Endothelial cell of umbilical vein (primary cell): Measurements from ENCODE around the gene SYMPK. TPM values are rescaled to one million over a fixed set of nuclear protein-coding genes. Genes with fewer than 3 reads are reported as not detected.

Experiments
- BruUV-seq: library from RNA; stranded (reverse); fragments of 400-500 nt; replicated peaks from 2 replicates; lab custom pipeline; 2021; lab: Mats Ljungman, UMichigan
- CTCF ChIA-PET: fragments of 300-600, 350-600 bp; sonication (Branson Sonifier 250); formaldehyde crosslinking; loops from one replicate; lab custom pipeline; 2021; ENCODE audit warnings: antibody characterized with exemption, inconsistent platforms; lab: Charles Lee
- POLR2A ChIA-PET: fragments of 300-600, 350-600 bp; sonication (Branson Sonifier 250); formaldehyde crosslinking; loops from one replicate; lab custom pipeline; 2021; ENCODE audit warnings: antibody characterized with exemption, inconsistent platforms; lab: Charles Lee
- DNase-seq: peaks from one replicate; pipeline ENCODE4 v3.0.0-alpha.2; 2011; ENCODE audit warnings: low read depth, low spot score
- FAIRE-seq: peaks from 2 replicates; lab custom pipeline; 2011; peaks lifted over from hg19 to GRCh38; lab: Jason Lieb, UNC
- H2AFZ ChIP-seq: 2 replicates; pipeline ENCODE4 v1.6.0; 2012; ENCODE audit warnings: low read depth, low read length, control low read depth, inconsistent platforms
- H3K27ac ChIP-seq: 2 replicates; pipeline ENCODE4 v1.5.1; 2011; ENCODE audit warnings: low read depth, mild to moderate bottlenecking, control low read depth, low read length, moderate library complexity; ENCODE audit not compliant: insufficient read depth
- H3K27me3 ChIP-seq, 2 experiments: 2 replicates each; pipeline versions ENCODE4 v1.6.0 to v1.6.1; 2011; ENCODE audit warnings: low read length in 2 of 2, mixed read lengths in 1 of 2; ENCODE audit not compliant: control insufficient read depth in 2 of 2, insufficient read depth in 2 of 2
- H3K36me3 ChIP-seq, 2 experiments: 2 replicates in 1 of 2; 3 replicates in 1 of 2; pipeline ENCODE4 v1.5.1; 2011; ENCODE audit warnings: low read length in 2 of 2, mild to moderate bottlenecking in 1 of 2, moderate library complexity in 1 of 2; ENCODE audit not compliant: control insufficient read depth in 2 of 2, insufficient read depth in 2 of 2; ENCODE audit errors: extremely low read depth in 1 of 2
- H3K4me1 ChIP-seq: 3 replicates; pipeline ENCODE4 v1.5.1; 2011; ENCODE audit warnings: mild to moderate bottlenecking, low read length; ENCODE audit not compliant: control insufficient read depth, insufficient read depth; ENCODE audit errors: extremely low read depth
- H3K4me2 ChIP-seq: 2 replicates; pipeline ENCODE4 v1.6.1; 2011; ENCODE audit warnings: low read length, control low read depth, mixed read lengths; ENCODE audit not compliant: insufficient read depth
- H3K4me3 ChIP-seq, 3 experiments: fragments of 200-600 bp in 1 of 3; sonication (generic), shearing (Covaris generic) in 1 of 3; replicated peaks in 1 of 3; 2 replicates each; pipeline ENCODE4 v1.5.1; 2011 to 2016; ENCODE audit warnings: control low read depth in 3 of 3, low read length in 3 of 3, mild to moderate bottlenecking in 2 of 3, inconsistent platforms in 1 of 3, low read depth in 1 of 3, moderate library complexity in 1 of 3; ENCODE audit not compliant: insufficient read depth in 1 of 3
- H3K79me2 ChIP-seq: 2 replicates; pipeline ENCODE4 v1.6.0; 2012; ENCODE audit warnings: low read length, inconsistent platforms; ENCODE audit not compliant: control insufficient read depth, insufficient read depth
- H3K9ac ChIP-seq: replicated peaks from 2 replicates; pipeline ENCODE3; 2011; ENCODE audit warnings: low read length, control low read depth; ENCODE audit not compliant: insufficient read depth; ENCODE audit errors: extremely low read depth
- H3K9me1 ChIP-seq: replicated peaks from 3 replicates; pipeline ENCODE4 v1.6.0; 2011; ENCODE audit warnings: mild to moderate bottlenecking, low read length; ENCODE audit not compliant: control insufficient read depth, insufficient read depth; ENCODE audit errors: extremely low read depth
- H3K9me3 ChIP-seq: replicated peaks from 2 replicates; pipeline ENCODE4 v1.5.1; 2012; ENCODE audit warnings: low read length, inconsistent platforms; ENCODE audit not compliant: control insufficient read depth, insufficient read depth
- H4K20me1 ChIP-seq: replicated peaks from 2 replicates; pipeline ENCODE3; 2011; ENCODE audit warnings: mild to moderate bottlenecking, low read length; ENCODE audit not compliant: control insufficient read depth, insufficient read depth; ENCODE audit errors: extremely low read depth
- EZH2 ChIP-seq: IDR thresholded peaks from 2 replicates; pipeline ENCODE4 v1.6.1; 2012; ENCODE audit warnings: borderline replicate concordance, low read depth, mild to moderate bottlenecking, moderate library complexity, low read length, inconsistent platforms; ENCODE audit not compliant: severe bottlenecking
- FOS ChIP-seq: IDR thresholded peaks from 2 replicates; pipeline ENCODE4 v1.6.1; 2011; ENCODE audit warnings: mild to moderate bottlenecking, low read length, moderate library complexity, borderline replicate concordance; ENCODE audit not compliant: insufficient read depth
- GATA2 ChIP-seq: IDR thresholded peaks from 2 replicates; pipeline ENCODE4 v1.7.0; 2011; ENCODE audit warnings: low read depth, mild to moderate bottlenecking, moderate library complexity, mixed read lengths, low read length; ENCODE audit not compliant: insufficient read length, insufficient read depth
- JUN ChIP-seq: IDR thresholded peaks from 2 replicates; pipeline ENCODE4 v1.6.1; 2011; ENCODE audit warnings: borderline replicate concordance, low read depth; ENCODE audit not compliant: insufficient read length, insufficient read depth
- MYC ChIP-seq: IDR thresholded peaks from one replicate; pipeline ENCODE4 v1.6.1; 2011; ENCODE audit warnings: mild to moderate bottlenecking, low read depth, low read length
- POLR2A ChIP-seq: IDR thresholded peaks from 2 replicates; pipeline ENCODE4 v1.6.1; 2012; ENCODE audit warnings: low read depth, mild to moderate bottlenecking, control low read depth, low read length
- dilution Hi-C: fragments of 300-500 bp; cut with MboI; formaldehyde crosslinking; loops from one replicate; pipeline ENCODE4 v1.15.0; 2019; ENCODE audit warnings: low sequenced_read_pairs; ENCODE audit not compliant: extremely low pct_ligation_motif_present
- intact Hi-C: fragments of 100-400 bp; cut with micrococcal nuclease; formaldehyde crosslinking; loops from one replicate; pipeline ENCODE4 v1.10.0; 2022
- polyA plus RNA-seq, 4 experiments: library from polyadenylated mRNA; depleted of rRNA in 3 of 4; stranded (reverse) in 3 of 4; unstranded in 1 of 4; fragments of >200 nt; gene quantifications; 2 replicates each; pipeline versions ENCODE4 v1.2.1 to v1.2.3, GENCODE V29; 2011 to 2012; ENCODE audit warnings: missing spikeins in 1 of 4
- total RNA-seq: library from RNA; stranded (reverse); gene quantifications from 2 replicates; pipeline ENCODE4 v1.2.3, GENCODE V29; 2021
- TF ChIP-seq, protein P1 (sequence below), 2 donors: IDR thresholded peaks; 1 replicate in 1 of 2; 2 replicates in 1 of 2; pipeline ENCODE4 v1.5.1; 2011; ENCODE audit warnings: low read length in 2 of 2, mild to moderate bottlenecking in 2 of 2, moderate library complexity in 2 of 2, control low read depth in 1 of 2, inconsistent platforms in 1 of 2, low read depth in 1 of 2; ENCODE audit not compliant: insufficient read depth in 1 of 2; ENCODE audit errors: extremely low read depth in 1 of 2

The SYMPK gene
- total and polyA plus RNA-seq, 2 donors (not counting 3 experiments of a cell fraction or from before 2014, with no cell fraction given), result 89.8 to 95.7 TPM

GRCh38 chr19:45772912-45773311, 90.0 kb downstream of the SYMPK start:
- dilution Hi-C loops (no loop called here), intact Hi-C loops (no loop called here)
- H4K20me1 ChIP-seq, result no peaks in the 10 kb centered on the region
- H3K4me1 ChIP-seq, result peaks cover 9% of the 10 kb centered on the region
- TF ChIP-seq MYC (no peak), JUN (no peak), FOS (no peak), GATA2 (no peak), EZH2 (no peak), POLR2A (no peak)
- TF ChIP-seq, protein P1, sequence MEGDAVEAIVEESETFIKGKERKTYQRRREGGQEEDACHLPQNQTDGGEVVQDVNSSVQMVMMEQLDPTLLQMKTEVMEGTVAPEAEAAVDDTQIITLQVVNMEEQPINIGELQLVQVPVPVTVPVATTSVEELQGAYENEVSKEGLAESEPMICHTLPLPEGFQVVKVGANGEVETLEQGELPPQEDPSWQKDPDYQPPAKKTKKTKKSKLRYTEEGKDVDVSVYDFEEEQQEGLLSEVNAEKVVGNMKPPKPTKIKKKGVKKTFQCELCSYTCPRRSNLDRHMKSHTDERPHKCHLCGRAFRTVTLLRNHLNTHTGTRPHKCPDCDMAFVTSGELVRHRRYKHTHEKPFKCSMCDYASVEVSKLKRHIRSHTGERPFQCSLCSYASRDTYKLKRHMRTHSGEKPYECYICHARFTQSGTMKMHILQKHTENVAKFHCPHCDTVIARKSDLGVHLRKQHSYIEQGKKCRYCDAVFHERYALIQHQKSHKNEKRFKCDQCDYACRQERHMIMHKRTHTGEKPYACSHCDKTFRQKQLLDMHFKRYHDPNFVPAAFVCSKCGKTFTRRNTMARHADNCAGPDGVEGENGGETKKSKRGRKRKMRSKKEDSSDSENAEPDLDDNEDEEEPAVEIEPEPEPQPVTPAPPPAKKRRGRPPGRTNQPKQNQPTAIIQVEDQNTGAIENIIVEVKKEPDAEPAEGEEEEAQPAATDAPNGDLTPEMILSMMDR (IDR thresholded peaks at IDR 0.05; ENCODE audit: extremely low read depth in 1 of 2, insufficient read depth in 1 of 2, low read depth in 1 of 2, low read length in 2 of 2), result no peak
- FAIRE-seq, result no peak
- H3K27ac ChIP-seq, result no peak overlapping the region
- ChIA-PET POLR2A (no interaction called here), CTCF (interaction anchor here (1.4 to 2.6 kb wide), 3 partner anchors 26 to 45 kb away, joined by 3 to 9 read pairs (median 8); no protein-coding TSS in a partner anchor)
- peaks cover 3 to 16% of the 10 kb centered on the region in 2 experiments for H3K36me3 ChIP-seq
- H3K9me3 ChIP-seq, result no peaks in the 10 kb centered on the region
- H2AFZ ChIP-seq, result no peak overlapping the region
- BruUV-seq, result no TSS peak
- no peak for DNase-seq
- H3K9ac ChIP-seq, result no peak overlapping the region
- no peaks in the 10 kb centered on the region for H3K79me2 ChIP-seq
- no peaks in the 10 kb centered on the region for H3K27me3 ChIP-seq
- no peaks in the 10 kb centered on the region for H3K9me1 ChIP-seq
- H3K4me3 ChIP-seq, result no peak overlapping the region
- H3K4me2 ChIP-seq, result no peak overlapping the region
